ENCODE measurements around the gene CAMTA1. TPM values are rescaled to one million over a fixed set of nuclear protein-coding genes. Genes with fewer than 3 reads are reported as not detected.

CAMTA1 gene
- polyA plus RNA-seq, 1 donor (not counting 4 experiments of a cell fraction or from before 2014, with no cell fraction given) = 51.4 TPM

DNA sequence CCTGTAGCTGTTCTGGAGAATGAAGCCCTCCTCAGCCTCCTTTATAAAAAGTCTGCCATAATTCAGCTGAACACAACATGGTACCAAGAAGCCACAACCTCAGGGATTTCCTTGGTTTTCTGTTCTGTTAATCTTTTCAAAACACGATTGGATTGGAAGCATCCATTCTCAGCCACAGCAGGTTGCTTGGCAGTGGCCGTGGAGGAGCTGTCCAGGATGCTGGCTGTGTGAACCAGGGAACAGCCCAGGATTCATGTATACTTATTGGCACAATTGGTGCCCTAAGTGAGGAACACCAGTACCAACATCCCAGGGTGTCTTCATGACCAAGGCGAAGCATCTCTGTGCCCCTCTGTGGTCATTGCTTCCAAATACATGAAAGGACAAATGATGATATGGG is 393.5 kb downstream of the CAMTA1 start:
- H3K36me3 ChIP-seq (ENCODE audit: control insufficient read depth in 2 of 2, extremely low read depth in 1 of 2, insufficient read depth in 2 of 2, low read length in 2 of 2) = no peaks in the 10 kb centered on the region
- H3K27me3 ChIP-seq (ENCODE audit: control insufficient read depth, extremely low read depth, insufficient read depth, low read length) = peaks cover 3% of the 10 kb centered on the region
- no peaks in the 10 kb centered on the region for H4K20me1 ChIP-seq (ENCODE audit: control insufficient read depth, extremely low read depth, insufficient read depth, low read length)
- H3K79me2 ChIP-seq (ENCODE audit: control insufficient read depth, insufficient read depth, low read length) = no peaks in the 10 kb centered on the region
- no peak overlapping the region for H3K4me3 ChIP-seq (ENCODE audit: control insufficient read depth in 2 of 3, extremely low read depth in 1 of 3, insufficient read depth in 2 of 3, low read depth in 1 of 3, low read length in 3 of 3)
- H3K9ac ChIP-seq (ENCODE audit: control insufficient read depth, extremely low read depth, insufficient read depth, low read length) = no peak overlapping the region
- FAIRE-seq (no peak), DNase-seq (ENCODE audit: low read depth, low spot score) (no peak)
- H3K9me1 ChIP-seq (ENCODE audit: control insufficient read depth, extremely low read depth, insufficient read depth, low read length) = no peaks in the 10 kb centered on the region
- no peaks in the 10 kb centered on the region for H3K4me1 ChIP-seq (ENCODE audit: control insufficient read depth, extremely low read depth, insufficient read depth, low read length)
- no peak overlapping the region for H3K4me2 ChIP-seq (ENCODE audit: control insufficient read depth, extremely low read depth, insufficient read depth, low read depth, low read length)
- dilution Hi-C loops (cut with MboI; ENCODE audit: extremely low pct_ligation_motif_present, low sequenced_read_pairs) = no loop called here
- no peaks in the 10 kb centered on the region for H3K9me3 ChIP-seq (ENCODE audit: control insufficient read depth, low read depth, low read length)
- no peak overlapping the region for H2AFZ ChIP-seq (ENCODE audit: control insufficient read depth, low read length)
- H3K27ac ChIP-seq (ENCODE audit: control insufficient read depth, insufficient read depth, low read length) = no peak overlapping the region
- no peak for TF ChIP-seq CTCF (optimal IDR thresholded peaks at IDR 0.05 in 1 of 3, IDR thresholded peaks at IDR 0.05 in 1 of 3, conservative IDR thresholded peaks at IDR 0.05 in 1 of 3; ENCODE audit: extremely low read depth in 1 of 3, insufficient read depth in 2 of 3, low read length in 3 of 3)

- H3K9me1 ChIP-seq (ENCODE audit: control insufficient read depth, extremely low read depth, insufficient read depth, low read length) = no peaks in the 10 kb centered on the region
- FAIRE-seq = no peak
- dilution Hi-C loops (cut with MboI; ENCODE audit: extremely low pct_ligation_motif_present, low sequenced_read_pairs) = no loop called here
- TF ChIP-seq EZH2 (IDR thresholded peaks at IDR 0.05; ENCODE audit: low read length) (no peak), CTCF (optimal IDR thresholded peaks at IDR 0.05 in 1 of 3, IDR thresholded peaks at IDR 0.05 in 1 of 3, conservative IDR thresholded peaks at IDR 0.05 in 1 of 3; ENCODE audit: extremely low read depth in 1 of 3, insufficient read depth in 2 of 3, low read length in 3 of 3) (no peak)
- no peak overlapping the region for H3K4me2 ChIP-seq (ENCODE audit: control insufficient read depth, extremely low read depth, insufficient read depth, low read depth, low read length)
- no peaks in the 10 kb centered on the region for H3K4me1 ChIP-seq (ENCODE audit: control insufficient read depth, extremely low read depth, insufficient read depth, low read length)
- no peak overlapping the region for H2AFZ ChIP-seq (ENCODE audit: control insufficient read depth, low read length)
- no peak overlapping the region for H3K9ac ChIP-seq (ENCODE audit: control insufficient read depth, extremely low read depth, insufficient read depth, low read length)
- no peaks in the 10 kb centered on the region for H3K36me3 ChIP-seq (ENCODE audit: control insufficient read depth in 2 of 2, extremely low read depth in 1 of 2, insufficient read depth in 2 of 2, low read length in 2 of 2)
- no peaks in the 10 kb centered on the region for H3K27me3 ChIP-seq (ENCODE audit: control insufficient read depth, extremely low read depth, insufficient read depth, low read length)
- no peaks in the 10 kb centered on the region for H3K79me2 ChIP-seq (ENCODE audit: control insufficient read depth, insufficient read depth, low read length)
- DNase-seq (ENCODE audit: low read depth, low spot score) = no peak
- no peak overlapping the region for H3K27ac ChIP-seq (ENCODE audit: control insufficient read depth, insufficient read depth, low read length)
- no peak overlapping the region for H3K4me3 ChIP-seq (ENCODE audit: control insufficient read depth in 2 of 3, extremely low read depth in 1 of 3, insufficient read depth in 2 of 3, low read depth in 1 of 3, low read length in 3 of 3)
- no peaks in the 10 kb centered on the region for H3K9me3 ChIP-seq (ENCODE audit: control insufficient read depth, low read depth, low read length)
- H4K20me1 ChIP-seq (ENCODE audit: control insufficient read depth, extremely low read depth, insufficient read depth, low read length) = no peaks in the 10 kb centered on the region
These were observed 400.5 kb downstream of the CAMTA1 start for GRCh38 chr1:7185721-7186120.

Data from keratinocyte (primary cell).